ENCODE measurements around the gene SHISA7.

Gene SHISA7

GRCh38 chr19:55443045-55443823 lies at the start of gene SHISA7:
SHISA7 (minus strand) TSS chr19:55443300; CDS start chr19:55442863, 437 bp downstream.
- DNase-seq = no peak

- DNase-seq = no peak
Measured at GRCh38 chr19:55492362-55492944, 49.4 kb upstream of the SHISA7 start.

- no peak for DNase-seq
Measured at GRCh38 chr19:55491546-55492360, 48.7 kb upstream of the SHISA7 start.

GRCh38 chr19:55490478-55491432 lies 47.7 kb upstream of the SHISA7 start:
- no peak for DNase-seq

GRCh38 chr19:55489711-55490477 lies 46.8 kb upstream of the SHISA7 start:
- DNase-seq = no peak

- no peak for DNase-seq
Measured at GRCh38 chr19:55488986-55489710, 46.0 kb upstream of the SHISA7 start.

GRCh38 chr19:55487924-55488687 lies 45.0 kb upstream of the SHISA7 start, which contains the start of gene SSC5D:
SSC5D (plus strand) TSS chr19:55488436; CDS start chr19:55488590, 154 bp downstream.
- no peak for DNase-seq

- DNase-seq = peak; percentile 92
Measured at GRCh38 chr19:55486971-55487923, 44.1 kb upstream of the SHISA7 start.

- DNase-seq = no peak
Measured at GRCh38 chr19:55486043-55486970, 43.2 kb upstream of the SHISA7 start.

GRCh38 chr19:55485439-55486011 lies 42.4 kb upstream of the SHISA7 start:
- no peak for DNase-seq

- DNase-seq = peak; percentile 37
Measured at GRCh38 chr19:55484593-55485438, 41.7 kb upstream of the SHISA7 start, which contains the start of gene NAT14. NAT14 (plus strand) TSS chr19:55485188; CDS start chr19:55485709, 521 bp downstream.

GRCh38 chr19:55483706-55484592 lies 40.8 kb upstream of the SHISA7 start:
- DNase-seq = no peak

- no peak for DNase-seq
Measured at GRCh38 chr19:55482967-55483705, 40.0 kb upstream of the SHISA7 start.
